ENCODE measurements around the gene SMIM7.

The SMIM7 gene

GRCh38 chr19:16620584-16620983, 39.4 kb downstream of the SMIM7 start:
- ATAC-seq (ENCODE audit: insufficient read depth, low read depth) (no peak), DNase-seq (no peak)
- H3K27ac ChIP-seq (ENCODE audit: low read length) = no peak overlapping the region
- peaks cover 4% of the 10 kb centered on the region for H3K4me1 ChIP-seq (ENCODE audit: insufficient read depth, low read length)
- no peak overlapping the region for H3K4me2 ChIP-seq (ENCODE audit: insufficient read depth, low read length)
- peaks cover 100% of the 10 kb centered on the region for H4K20me1 ChIP-seq (ENCODE audit: insufficient read depth, low read length)
- H3K79me2 ChIP-seq (ENCODE audit: insufficient read depth, low read length) = peaks cover 100% of the 10 kb centered on the region
- H2AFZ ChIP-seq (ENCODE audit: low read depth, low read length) = no peak overlapping the region
- H3K9me3 ChIP-seq (ENCODE audit: insufficient read depth, low read length, severe bottlenecking) = no peaks in the 10 kb centered on the region
- H3K27me3 ChIP-seq (ENCODE audit: insufficient read depth, low read length, poor library complexity) = no peaks in the 10 kb centered on the region
- no peak for TF ChIP-seq EZH2 (IDR thresholded peaks at IDR 0.05; ENCODE audit: borderline replicate concordance, low read depth, low read length, severe bottlenecking)
- TF ChIP-seq, protein P1, sequence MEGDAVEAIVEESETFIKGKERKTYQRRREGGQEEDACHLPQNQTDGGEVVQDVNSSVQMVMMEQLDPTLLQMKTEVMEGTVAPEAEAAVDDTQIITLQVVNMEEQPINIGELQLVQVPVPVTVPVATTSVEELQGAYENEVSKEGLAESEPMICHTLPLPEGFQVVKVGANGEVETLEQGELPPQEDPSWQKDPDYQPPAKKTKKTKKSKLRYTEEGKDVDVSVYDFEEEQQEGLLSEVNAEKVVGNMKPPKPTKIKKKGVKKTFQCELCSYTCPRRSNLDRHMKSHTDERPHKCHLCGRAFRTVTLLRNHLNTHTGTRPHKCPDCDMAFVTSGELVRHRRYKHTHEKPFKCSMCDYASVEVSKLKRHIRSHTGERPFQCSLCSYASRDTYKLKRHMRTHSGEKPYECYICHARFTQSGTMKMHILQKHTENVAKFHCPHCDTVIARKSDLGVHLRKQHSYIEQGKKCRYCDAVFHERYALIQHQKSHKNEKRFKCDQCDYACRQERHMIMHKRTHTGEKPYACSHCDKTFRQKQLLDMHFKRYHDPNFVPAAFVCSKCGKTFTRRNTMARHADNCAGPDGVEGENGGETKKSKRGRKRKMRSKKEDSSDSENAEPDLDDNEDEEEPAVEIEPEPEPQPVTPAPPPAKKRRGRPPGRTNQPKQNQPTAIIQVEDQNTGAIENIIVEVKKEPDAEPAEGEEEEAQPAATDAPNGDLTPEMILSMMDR (IDR thresholded peaks at IDR 0.05; ENCODE audit: borderline replicate concordance, extremely low read depth, low read length, poor library complexity, severe bottlenecking) = no peak
- peaks cover 32% of the 10 kb centered on the region for H3K36me3 ChIP-seq (ENCODE audit: insufficient read depth, low read length)
- H3K4me3 ChIP-seq (ENCODE audit: low read depth in 1 of 2, low read length in 2 of 2) = no peak overlapping the region
- H3K9ac ChIP-seq (ENCODE audit: low read depth, low read length) = no peak overlapping the region

DNA sequence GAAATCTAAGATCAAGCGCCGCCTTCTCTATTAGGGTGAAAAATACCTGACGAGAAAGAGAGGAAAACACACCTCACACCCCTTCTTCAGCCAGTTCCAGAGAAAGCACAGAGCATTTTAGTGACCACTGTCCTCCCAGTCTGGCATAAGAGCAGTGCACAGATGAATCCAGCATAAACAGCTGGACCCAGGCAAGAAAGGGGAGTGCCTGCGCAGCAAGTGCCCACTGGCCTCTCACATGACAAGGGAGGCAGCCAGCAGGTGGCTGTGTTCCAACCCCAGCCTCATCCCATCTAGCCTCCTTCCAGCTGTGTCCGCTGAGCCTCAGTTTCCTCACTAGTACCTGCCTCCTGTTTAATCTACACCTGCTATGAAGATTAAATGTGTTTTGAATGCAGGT, 39.9 kb downstream of the SMIM7 start:
- Histone ChIP-seq H3K36me3 (ENCODE audit: insufficient read depth, low read length) (peaks cover 27% of the 10 kb centered on the region), H4K20me1 (ENCODE audit: insufficient read depth, low read length) (peaks cover 97% of the 10 kb centered on the region), H3K4me3 (ENCODE audit: low read depth in 1 of 2, low read length in 2 of 2) (no peak overlapping the region), H3K79me2 (ENCODE audit: insufficient read depth, low read length) (peaks cover 100% of the 10 kb centered on the region), H3K27ac (ENCODE audit: low read length) (no peak overlapping the region), H3K9me3 (ENCODE audit: insufficient read depth, low read length, severe bottlenecking) (no peaks in the 10 kb centered on the region), H3K27me3 (ENCODE audit: insufficient read depth, low read length, poor library complexity) (no peaks in the 10 kb centered on the region), H3K9ac (ENCODE audit: low read depth, low read length) (no peak overlapping the region), H2AFZ (ENCODE audit: low read depth, low read length) (no peak overlapping the region), H3K4me2 (ENCODE audit: insufficient read depth, low read length) (no peak overlapping the region), H3K4me1 (ENCODE audit: insufficient read depth, low read length) (no peaks in the 10 kb centered on the region; the same call in 1 of the 2 replicates)
- no peak for TF ChIP-seq EZH2 (IDR thresholded peaks at IDR 0.05; ENCODE audit: borderline replicate concordance, low read depth, low read length, severe bottlenecking)
- TF ChIP-seq, protein P1 (IDR thresholded peaks at IDR 0.05; ENCODE audit: borderline replicate concordance, extremely low read depth, low read length, poor library complexity, severe bottlenecking) = no peak
- ATAC-seq (ENCODE audit: insufficient read depth, low read depth) = no peak
- DNase-seq = no peak

GRCh38 chr19:16619457-16619856, 40.5 kb downstream of the SMIM7 start:
- ATAC-seq (ENCODE audit: insufficient read depth, low read depth) = no peak
- Histone ChIP-seq H3K9me3 (ENCODE audit: insufficient read depth, low read length, severe bottlenecking) (no peaks in the 10 kb centered on the region), H3K79me2 (ENCODE audit: insufficient read depth, low read length) (peaks cover 100% of the 10 kb centered on the region), H3K4me2 (ENCODE audit: insufficient read depth, low read length) (no peak overlapping the region), H3K9ac (ENCODE audit: low read depth, low read length) (no peak overlapping the region), H3K36me3 (ENCODE audit: insufficient read depth, low read length) (peaks cover 21% of the 10 kb centered on the region), H3K4me1 (ENCODE audit: insufficient read depth, low read length) (no peaks in the 10 kb centered on the region; the same call in 1 of the 2 replicates), H3K27me3 (ENCODE audit: insufficient read depth, low read length, poor library complexity) (no peaks in the 10 kb centered on the region), H3K27ac (ENCODE audit: low read length) (no peak overlapping the region; the same call in 1 of the 2 replicates), H4K20me1 (ENCODE audit: insufficient read depth, low read length) (peaks cover 97% of the 10 kb centered on the region), H3K4me3 (ENCODE audit: low read depth in 1 of 2, low read length in 2 of 2) (no peak overlapping the region), H2AFZ (ENCODE audit: low read depth, low read length) (no peak overlapping the region)
- no peak for DNase-seq
- TF ChIP-seq EZH2 (IDR thresholded peaks at IDR 0.05; ENCODE audit: borderline replicate concordance, low read depth, low read length, severe bottlenecking) = no peak
- TF ChIP-seq, protein P1 (IDR thresholded peaks at IDR 0.05; ENCODE audit: borderline replicate concordance, extremely low read depth, low read length, poor library complexity, severe bottlenecking) = no peak

- H3K9me3 ChIP-seq (ENCODE audit: insufficient read depth, low read length, severe bottlenecking) = no peaks in the 10 kb centered on the region
- H3K4me1 ChIP-seq (ENCODE audit: insufficient read depth, low read length) = no peaks in the 10 kb centered on the region; the same call in 1 of the 2 replicates
- H3K4me2 ChIP-seq (ENCODE audit: insufficient read depth, low read length) = no peak overlapping the region
- no peak for ATAC-seq (ENCODE audit: insufficient read depth, low read depth)
- H3K79me2 ChIP-seq (ENCODE audit: insufficient read depth, low read length) = peaks cover 100% of the 10 kb centered on the region
- DNase-seq = no peak
- H3K9ac ChIP-seq (ENCODE audit: low read depth, low read length) = no peak overlapping the region
- no peak overlapping the region for H3K4me3 ChIP-seq (ENCODE audit: low read depth in 1 of 2, low read length in 2 of 2)
- H2AFZ ChIP-seq (ENCODE audit: low read depth, low read length) = no peak overlapping the region
- H3K36me3 ChIP-seq (ENCODE audit: insufficient read depth, low read length) = peaks cover 10% of the 10 kb centered on the region
- no peak for TF ChIP-seq EZH2 (IDR thresholded peaks at IDR 0.05; ENCODE audit: borderline replicate concordance, low read depth, low read length, severe bottlenecking)
- TF ChIP-seq, protein P1 (IDR thresholded peaks at IDR 0.05; ENCODE audit: borderline replicate concordance, extremely low read depth, low read length, poor library complexity, severe bottlenecking) = no peak
- peaks cover 95% of the 10 kb centered on the region for H4K20me1 ChIP-seq (ENCODE audit: insufficient read depth, low read length)
- H3K27ac ChIP-seq (ENCODE audit: low read length) = no peak overlapping the region
- H3K27me3 ChIP-seq (ENCODE audit: insufficient read depth, low read length, poor library complexity) = no peaks in the 10 kb centered on the region
These were observed 41.7 kb downstream of the SMIM7 start for GRCh38 chr19:16618248-16618647.

Measured in DND-41 (cell line).